K562 (cell line): ENCODE results near the gene ICAM1. TPM values are rescaled to one million over a fixed set of nuclear protein-coding genes. Genes with fewer than 3 reads are reported as not detected.

Experiments
- ESRRB ChIP-seq: fragments of 250-450 bp; sonication (Bioruptor Pico); IDR thresholded peaks from 2 replicates; pipeline ENCODE4 v1.5.0; 2020; ENCODE audit warnings: mild to moderate bottlenecking, moderate library complexity, borderline replicate concordance
- FOSL1 ChIP-seq: fragments of 200-800 bp; sonication (Bioruptor generic); conservative IDR thresholded peaks from 2 replicates; pipeline ENCODE4 v1.6.1; 2016; ENCODE audit warnings: missing genetic modification characterization, missing compliant biosample characterization
- GTF2F1 ChIP-seq: IDR thresholded peaks from 2 replicates; pipeline ENCODE4 v1.6.1; 2011; ENCODE audit warnings: low read depth, low read length, improper control_type of control experiment
- PTTG1 ChIP-seq: fragments of 450-650 bp; IDR thresholded peaks from 2 replicates; pipeline ENCODE4 v1.6.1; 2016; ENCODE audit warnings: low read depth, mild to moderate bottlenecking, missing genetic modification characterization, missing compliant biosample characterization
- SMAD4 ChIP-seq: fragments of 250-450 bp; sonication (Bioruptor Pico); conservative IDR thresholded peaks from 2 replicates; pipeline ENCODE4 v1.8.0; 2021; ENCODE audit warnings: inconsistent platforms, mild to moderate bottlenecking, moderate library complexity
- SRSF1 ChIP-seq: fragments of 200-400 bp; formaldehyde crosslinking; IDR thresholded peaks from 2 replicates; pipeline ENCODE4 v1.6.1; 2017; ENCODE audit warnings: mild to moderate bottlenecking, low read depth, low read length, moderate library complexity
- U2AF2 ChIP-seq: fragments of 200-400 bp; formaldehyde crosslinking; optimal IDR thresholded peaks from 2 replicates; pipeline ENCODE3; 2017; ENCODE audit warnings: low read depth, mild to moderate bottlenecking, low read length
- ZBTB8A ChIP-seq: fragments of 450-650 bp; IDR thresholded peaks from 2 replicates; pipeline ENCODE4 v1.6.1; 2018; ENCODE audit warnings: mild to moderate bottlenecking, moderate library complexity; ENCODE audit not compliant: partially characterized antibody
- ZNF165 ChIP-seq: fragments of 250-450 bp; sonication (Bioruptor Pico); IDR thresholded peaks from 2 replicates; pipeline ENCODE4 v1.4.0; 2020; ENCODE audit warnings: borderline replicate concordance
- ZNF217 ChIP-seq: sonication (generic); formaldehyde crosslinking; IDR thresholded peaks from 2 replicates; pipeline ENCODE4 v1.8.0; 2022; ENCODE audit warnings: mild to moderate bottlenecking, missing genetic modification reagents
- ZNF830 ChIP-seq: fragments of 250-450 bp; sonication (Bioruptor Pico); IDR thresholded peaks from 2 replicates; pipeline ENCODE4 v1.5.0; 2021; ENCODE audit warnings: mild to moderate bottlenecking
- polyA plus RNA-seq, 8 experiments: library from polyadenylated mRNA; depleted of rRNA in 4 of 8; stranded (reverse) in 5 of 8; unstranded in 3 of 8; fragments of >200 nt; fragmentation: Nextera tagmentation in 2 of 8; fragmentation: Illumina TruSeq in 1 of 8; extraction: Ambion mirVana in 2 of 8; extraction: Trizol in 1 of 8; gene quantifications; 2 replicates each; pipeline versions ENCODE4 v1.2.1 to v1.2.3, GENCODE V29; 2011 to 2014; ENCODE audit warnings: inconsistent platforms in 1 of 8, missing spikeins in 1 of 8
- total RNA-seq, 7 experiments: library from RNA; depleted of rRNA in 6 of 7; stranded (reverse); fragments of >200 nt in 6 of 7; fragmentation: Illumina TruSeq in 2 of 7; extraction: Trizol in 2 of 7; gene quantifications; 2 replicates each; pipeline versions ENCODE4 v1.2.1 to v1.2.3, GENCODE V29; 2011 to 2021; ENCODE audit warnings: low replicate concordance in 1 of 7
- TF ChIP-seq, protein P1 (sequence below): sonication (generic); formaldehyde crosslinking; IDR thresholded peaks from 2 replicates; pipeline ENCODE4 v1.8.0; 2022; ENCODE audit warnings: mild to moderate bottlenecking, missing genetic modification reagents
- TF ChIP-seq, protein P2 (sequence below): fragments of 450-650 bp; IDR thresholded peaks from 2 replicates; pipeline ENCODE4 v1.6.1; 2016; ENCODE audit warnings: mild to moderate bottlenecking, moderate library complexity
- TF ChIP-seq, protein P3 (sequence below): sonication (generic); formaldehyde crosslinking; IDR thresholded peaks from 2 replicates; pipeline ENCODE4 v1.8.0; 2022; ENCODE audit warnings: mild to moderate bottlenecking, missing genetic modification reagents

ICAM1 gene
- total and polyA plus RNA-seq, 9 of the 15 experiments (the other 6 are each of a cell fraction or from before 2014, with no cell fraction given), result 2.3 to 24.4 (median 13.4) TPM

DNA sequence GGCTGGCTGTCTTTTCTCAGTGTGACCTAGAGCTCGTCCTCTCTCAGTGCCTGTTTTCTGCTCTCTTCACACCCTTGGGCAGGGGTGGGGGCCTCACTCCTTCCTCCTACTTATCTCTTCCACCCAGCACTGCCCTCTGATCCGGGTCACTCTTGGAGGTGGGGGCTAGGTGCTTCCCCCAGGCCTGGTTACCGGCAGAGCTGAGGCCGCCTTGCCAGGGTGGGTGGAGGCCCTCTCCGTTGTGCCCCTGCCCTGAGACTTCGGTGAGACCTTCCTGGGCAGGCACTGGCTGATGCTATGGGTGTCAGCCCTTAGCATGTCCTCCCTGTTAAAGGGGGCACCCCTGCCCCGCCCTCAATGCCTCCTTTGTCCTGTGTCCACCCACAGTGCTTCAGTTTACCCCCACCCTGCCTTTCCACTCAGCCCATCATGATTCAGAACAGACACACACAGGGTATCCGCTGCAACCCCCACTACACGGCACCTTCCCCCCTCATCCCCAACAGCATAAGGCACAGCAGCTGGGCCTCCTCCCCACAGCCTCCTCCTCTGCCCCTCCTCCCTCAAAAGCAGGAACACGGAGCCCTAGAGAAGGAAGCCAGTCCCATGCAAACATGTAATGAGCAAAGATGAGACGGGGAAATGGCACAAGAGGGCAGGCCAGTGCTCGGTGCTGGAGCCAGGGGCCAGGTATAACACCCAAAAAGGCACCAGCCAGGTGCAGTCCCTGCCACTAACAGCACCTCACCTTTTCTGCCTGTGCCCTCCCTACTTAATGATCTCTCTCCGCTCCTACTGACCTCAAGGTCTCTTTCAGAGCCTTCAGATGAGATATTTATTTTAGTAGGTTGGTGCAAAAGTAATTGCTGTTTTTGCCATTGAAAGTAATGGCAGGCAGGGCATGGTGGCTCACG is 28.9 kb downstream of the ICAM1 start (continued):
- TF ChIP-seq, protein P1, sequence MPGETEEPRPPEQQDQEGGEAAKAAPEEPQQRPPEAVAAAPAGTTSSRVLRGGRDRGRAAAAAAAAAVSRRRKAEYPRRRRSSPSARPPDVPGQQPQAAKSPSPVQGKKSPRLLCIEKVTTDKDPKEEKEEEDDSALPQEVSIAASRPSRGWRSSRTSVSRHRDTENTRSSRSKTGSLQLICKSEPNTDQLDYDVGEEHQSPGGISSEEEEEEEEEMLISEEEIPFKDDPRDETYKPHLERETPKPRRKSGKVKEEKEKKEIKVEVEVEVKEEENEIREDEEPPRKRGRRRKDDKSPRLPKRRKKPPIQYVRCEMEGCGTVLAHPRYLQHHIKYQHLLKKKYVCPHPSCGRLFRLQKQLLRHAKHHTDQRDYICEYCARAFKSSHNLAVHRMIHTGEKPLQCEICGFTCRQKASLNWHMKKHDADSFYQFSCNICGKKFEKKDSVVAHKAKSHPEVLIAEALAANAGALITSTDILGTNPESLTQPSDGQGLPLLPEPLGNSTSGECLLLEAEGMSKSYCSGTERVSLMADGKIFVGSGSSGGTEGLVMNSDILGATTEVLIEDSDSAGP (CRISPR knock-in tag), result peak; percentile 71
- TF ChIP-seq ZNF217 (CRISPR knock-in tag), result no peak
- peak; percentile 67 for TF ChIP-seq FOSL1 (tag)
- TF ChIP-seq ESRRB (CRISPR knock-in tag), result no peak
- TF ChIP-seq U2AF2, result no peak
- TF ChIP-seq, protein P2, sequence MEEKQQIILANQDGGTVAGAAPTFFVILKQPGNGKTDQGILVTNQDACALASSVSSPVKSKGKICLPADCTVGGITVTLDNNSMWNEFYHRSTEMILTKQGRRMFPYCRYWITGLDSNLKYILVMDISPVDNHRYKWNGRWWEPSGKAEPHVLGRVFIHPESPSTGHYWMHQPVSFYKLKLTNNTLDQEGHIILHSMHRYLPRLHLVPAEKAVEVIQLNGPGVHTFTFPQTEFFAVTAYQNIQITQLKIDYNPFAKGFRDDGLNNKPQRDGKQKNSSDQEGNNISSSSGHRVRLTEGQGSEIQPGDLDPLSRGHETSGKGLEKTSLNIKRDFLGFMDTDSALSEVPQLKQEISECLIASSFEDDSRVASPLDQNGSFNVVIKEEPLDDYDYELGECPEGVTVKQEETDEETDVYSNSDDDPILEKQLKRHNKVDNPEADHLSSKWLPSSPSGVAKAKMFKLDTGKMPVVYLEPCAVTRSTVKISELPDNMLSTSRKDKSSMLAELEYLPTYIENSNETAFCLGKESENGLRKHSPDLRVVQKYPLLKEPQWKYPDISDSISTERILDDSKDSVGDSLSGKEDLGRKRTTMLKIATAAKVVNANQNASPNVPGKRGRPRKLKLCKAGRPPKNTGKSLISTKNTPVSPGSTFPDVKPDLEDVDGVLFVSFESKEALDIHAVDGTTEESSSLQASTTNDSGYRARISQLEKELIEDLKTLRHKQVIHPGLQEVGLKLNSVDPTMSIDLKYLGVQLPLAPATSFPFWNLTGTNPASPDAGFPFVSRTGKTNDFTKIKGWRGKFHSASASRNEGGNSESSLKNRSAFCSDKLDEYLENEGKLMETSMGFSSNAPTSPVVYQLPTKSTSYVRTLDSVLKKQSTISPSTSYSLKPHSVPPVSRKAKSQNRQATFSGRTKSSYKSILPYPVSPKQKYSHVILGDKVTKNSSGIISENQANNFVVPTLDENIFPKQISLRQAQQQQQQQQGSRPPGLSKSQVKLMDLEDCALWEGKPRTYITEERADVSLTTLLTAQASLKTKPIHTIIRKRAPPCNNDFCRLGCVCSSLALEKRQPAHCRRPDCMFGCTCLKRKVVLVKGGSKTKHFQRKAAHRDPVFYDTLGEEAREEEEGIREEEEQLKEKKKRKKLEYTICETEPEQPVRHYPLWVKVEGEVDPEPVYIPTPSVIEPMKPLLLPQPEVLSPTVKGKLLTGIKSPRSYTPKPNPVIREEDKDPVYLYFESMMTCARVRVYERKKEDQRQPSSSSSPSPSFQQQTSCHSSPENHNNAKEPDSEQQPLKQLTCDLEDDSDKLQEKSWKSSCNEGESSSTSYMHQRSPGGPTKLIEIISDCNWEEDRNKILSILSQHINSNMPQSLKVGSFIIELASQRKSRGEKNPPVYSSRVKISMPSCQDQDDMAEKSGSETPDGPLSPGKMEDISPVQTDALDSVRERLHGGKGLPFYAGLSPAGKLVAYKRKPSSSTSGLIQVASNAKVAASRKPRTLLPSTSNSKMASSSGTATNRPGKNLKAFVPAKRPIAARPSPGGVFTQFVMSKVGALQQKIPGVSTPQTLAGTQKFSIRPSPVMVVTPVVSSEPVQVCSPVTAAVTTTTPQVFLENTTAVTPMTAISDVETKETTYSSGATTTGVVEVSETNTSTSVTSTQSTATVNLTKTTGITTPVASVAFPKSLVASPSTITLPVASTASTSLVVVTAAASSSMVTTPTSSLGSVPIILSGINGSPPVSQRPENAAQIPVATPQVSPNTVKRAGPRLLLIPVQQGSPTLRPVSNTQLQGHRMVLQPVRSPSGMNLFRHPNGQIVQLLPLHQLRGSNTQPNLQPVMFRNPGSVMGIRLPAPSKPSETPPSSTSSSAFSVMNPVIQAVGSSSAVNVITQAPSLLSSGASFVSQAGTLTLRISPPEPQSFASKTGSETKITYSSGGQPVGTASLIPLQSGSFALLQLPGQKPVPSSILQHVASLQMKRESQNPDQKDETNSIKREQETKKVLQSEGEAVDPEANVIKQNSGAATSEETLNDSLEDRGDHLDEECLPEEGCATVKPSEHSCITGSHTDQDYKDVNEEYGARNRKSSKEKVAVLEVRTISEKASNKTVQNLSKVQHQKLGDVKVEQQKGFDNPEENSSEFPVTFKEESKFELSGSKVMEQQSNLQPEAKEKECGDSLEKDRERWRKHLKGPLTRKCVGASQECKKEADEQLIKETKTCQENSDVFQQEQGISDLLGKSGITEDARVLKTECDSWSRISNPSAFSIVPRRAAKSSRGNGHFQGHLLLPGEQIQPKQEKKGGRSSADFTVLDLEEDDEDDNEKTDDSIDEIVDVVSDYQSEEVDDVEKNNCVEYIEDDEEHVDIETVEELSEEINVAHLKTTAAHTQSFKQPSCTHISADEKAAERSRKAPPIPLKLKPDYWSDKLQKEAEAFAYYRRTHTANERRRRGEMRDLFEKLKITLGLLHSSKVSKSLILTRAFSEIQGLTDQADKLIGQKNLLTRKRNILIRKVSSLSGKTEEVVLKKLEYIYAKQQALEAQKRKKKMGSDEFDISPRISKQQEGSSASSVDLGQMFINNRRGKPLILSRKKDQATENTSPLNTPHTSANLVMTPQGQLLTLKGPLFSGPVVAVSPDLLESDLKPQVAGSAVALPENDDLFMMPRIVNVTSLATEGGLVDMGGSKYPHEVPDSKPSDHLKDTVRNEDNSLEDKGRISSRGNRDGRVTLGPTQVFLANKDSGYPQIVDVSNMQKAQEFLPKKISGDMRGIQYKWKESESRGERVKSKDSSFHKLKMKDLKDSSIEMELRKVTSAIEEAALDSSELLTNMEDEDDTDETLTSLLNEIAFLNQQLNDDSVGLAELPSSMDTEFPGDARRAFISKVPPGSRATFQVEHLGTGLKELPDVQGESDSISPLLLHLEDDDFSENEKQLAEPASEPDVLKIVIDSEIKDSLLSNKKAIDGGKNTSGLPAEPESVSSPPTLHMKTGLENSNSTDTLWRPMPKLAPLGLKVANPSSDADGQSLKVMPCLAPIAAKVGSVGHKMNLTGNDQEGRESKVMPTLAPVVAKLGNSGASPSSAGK, result peak; percentile 74
- TF ChIP-seq GTF2F1, result no peak
- TF ChIP-seq ZNF165 (CRISPR knock-in tag), result no peak
- no peak for TF ChIP-seq SRSF1
- TF ChIP-seq ZNF830, result no peak
- TF ChIP-seq, protein P3, sequence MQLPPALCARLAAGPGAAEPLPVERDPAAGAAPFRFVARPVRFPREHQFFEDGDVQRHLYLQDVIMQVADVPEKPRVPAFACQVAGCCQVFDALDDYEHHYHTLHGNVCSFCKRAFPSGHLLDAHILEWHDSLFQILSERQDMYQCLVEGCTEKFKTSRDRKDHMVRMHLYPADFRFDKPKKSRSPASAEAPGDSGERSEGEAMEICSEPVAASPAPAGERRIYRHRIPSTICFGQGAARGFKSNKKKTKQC, result no peak
- TF ChIP-seq ZBTB8A, result no peak
- peak; percentile 75 for TF ChIP-seq SMAD4
- no peak for TF ChIP-seq PTTG1
